HG03342 (cell line): ENCODE results near the gene DERA.
"Not testable (repeated sequence)": the region's sequence is repeated elsewhere in the genome, so short reads cannot be mapped to it uniquely, and the experiment has no call there.

Experiments used
- ATAC-seq: cut with Tn5 transposase; IDR thresholded peaks from one replicate; pipeline ENCODE4 v1.9.1; 2021; ENCODE audit warnings: mild to moderate bottlenecking, moderate library complexity; ENCODE audit not compliant: unreplicated experiment

DERA gene

GRCh38 chr12:15910864-15911721, at the start of gene DERA:
DERA (plus strand) TSS chr12:15911332; CDS start chr12:15911384, 52 bp downstream.
- ATAC-seq = peak; percentile 89

DNA sequence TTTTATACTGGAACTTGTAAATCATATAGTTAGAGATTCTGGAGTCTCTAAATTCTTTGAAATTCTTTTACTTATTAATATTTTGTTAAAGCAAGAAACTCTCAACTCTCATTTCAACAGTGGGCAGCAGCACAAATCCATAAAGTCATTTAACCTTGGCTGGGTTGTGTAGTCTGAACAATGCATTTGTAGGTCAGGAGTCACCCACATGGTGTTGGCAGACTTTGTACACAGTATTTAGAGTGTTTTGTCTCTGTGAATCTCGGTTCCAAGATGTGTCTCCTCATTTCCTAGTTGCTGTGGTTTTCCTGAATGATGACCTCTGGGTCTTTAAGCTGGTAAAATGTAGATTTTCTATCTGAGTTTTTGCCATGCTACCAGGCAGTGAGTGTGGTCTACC, 49.7 kb upstream of the DERA start:
- no peak for ATAC-seq

DNA sequence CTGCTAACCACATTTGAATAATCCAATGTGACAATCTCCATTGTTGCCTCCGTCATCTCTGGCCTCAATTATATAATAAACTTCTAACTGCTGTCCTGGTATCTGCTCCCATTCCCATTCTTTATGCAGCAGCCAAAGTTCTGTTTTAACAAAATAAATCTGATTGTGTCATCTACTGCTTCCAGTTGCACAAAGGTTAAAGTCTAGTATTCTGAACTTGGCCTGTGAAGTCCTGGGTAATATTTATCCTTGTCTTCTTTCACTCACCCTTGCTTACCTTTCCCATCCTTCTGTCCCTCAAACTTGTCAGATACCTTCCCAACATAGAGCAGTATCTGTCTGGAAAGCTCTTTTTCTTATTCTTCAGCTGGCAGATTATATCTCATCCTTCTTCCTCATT, 48.3 kb upstream of the DERA start:
- no peak for ATAC-seq

DNA sequence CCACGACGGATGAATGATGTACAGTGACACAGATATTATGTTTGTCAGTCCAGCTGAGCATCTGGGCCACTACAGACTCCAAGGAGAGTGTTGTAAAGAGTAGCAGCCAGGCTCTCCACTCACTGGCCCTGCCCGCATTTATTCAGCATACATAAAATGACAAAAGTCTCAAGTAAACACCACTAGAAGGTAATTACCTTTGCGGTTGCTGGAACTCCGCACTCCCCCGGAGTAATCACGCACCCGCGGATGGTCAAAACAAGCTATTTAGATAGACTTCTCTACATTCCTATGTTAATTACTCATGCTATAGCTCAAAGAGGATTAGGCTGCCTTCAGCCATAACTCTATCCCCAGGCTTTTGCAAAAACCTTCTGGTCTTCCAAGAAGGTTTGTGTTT, 47.8 kb upstream of the DERA start:
- no peak for ATAC-seq

DNA sequence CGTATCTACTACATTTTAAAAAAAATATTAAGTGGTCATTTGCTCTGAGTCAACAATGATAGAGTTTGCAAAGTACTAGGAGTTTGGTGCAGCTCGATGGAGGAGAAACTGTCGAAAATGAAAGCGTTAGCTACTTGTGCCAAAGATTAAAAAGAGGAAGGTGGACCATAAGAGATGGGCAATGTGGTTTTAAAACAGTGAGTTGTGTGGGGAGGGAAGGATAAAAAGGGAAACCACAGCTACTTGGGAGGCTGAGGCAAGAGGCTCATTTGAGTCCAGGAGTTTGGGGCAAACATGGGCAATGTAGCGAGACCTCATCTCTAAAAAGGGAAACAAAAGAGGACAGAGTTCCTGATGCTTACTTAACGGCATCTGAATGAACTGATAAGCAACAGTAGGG, 47.1 kb upstream of the DERA start:
- peak; percentile 95 for ATAC-seq

GRCh38 chr12:15868186-15868585, 42.9 kb upstream of the DERA start:
- no peak for ATAC-seq

- no peak for ATAC-seq
These were observed 37.6 kb upstream of the DERA start for GRCh38 chr12:15873556-15873955.

DNA sequence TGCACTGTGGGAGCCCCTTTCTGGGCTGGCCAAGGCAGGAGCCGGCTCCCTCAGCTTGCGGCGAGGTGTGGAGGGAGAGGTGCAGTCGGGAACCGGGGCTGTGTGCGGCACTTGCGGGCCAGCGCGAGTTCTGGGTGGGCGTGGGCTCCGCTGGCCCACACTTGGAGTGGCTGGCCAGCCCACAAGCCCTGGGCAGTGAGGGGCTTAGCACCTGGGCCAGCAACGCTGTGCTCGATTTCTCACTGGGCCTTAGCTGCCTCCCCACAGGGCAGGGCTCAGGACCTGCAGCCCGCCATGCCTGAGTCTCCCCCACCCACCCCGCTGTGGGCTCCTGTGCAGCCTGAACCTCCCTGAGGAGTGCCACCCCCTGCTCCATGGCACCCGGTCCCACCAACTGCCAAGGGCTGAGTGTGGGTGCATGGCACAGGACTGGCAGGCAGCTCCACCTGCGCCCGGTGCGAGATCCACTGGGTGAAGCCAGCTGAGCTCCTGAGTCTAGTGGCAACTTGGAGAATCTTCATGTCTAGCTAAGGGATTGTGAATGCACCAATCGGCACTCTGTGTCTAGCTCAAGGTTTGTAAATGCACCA, 36.5 kb upstream of the DERA start:
- not testable (repeated sequence) for ATAC-seq

DNA sequence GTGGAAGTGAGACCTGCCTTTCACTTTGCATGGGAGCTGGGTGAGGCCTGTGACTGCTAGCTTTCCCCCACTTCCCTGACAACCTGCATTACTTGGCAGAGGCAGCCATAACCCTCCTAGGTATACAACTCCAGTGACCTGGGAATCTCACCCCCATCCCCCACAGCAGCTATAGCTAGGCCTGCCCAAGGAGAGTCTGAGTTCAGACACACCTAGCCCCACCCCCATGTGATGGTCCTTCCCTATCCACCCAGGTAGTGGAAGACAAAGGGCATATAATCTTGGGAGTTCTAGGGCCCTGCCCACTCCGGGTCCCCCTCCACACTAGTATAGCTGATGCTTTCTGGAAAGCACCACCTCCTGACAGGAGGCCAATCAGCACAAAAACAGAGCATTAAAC, 35.3 kb upstream of the DERA start:
- ATAC-seq = no peak

GRCh38 chr12:15879413-15879812, 31.7 kb upstream of the DERA start:
- ATAC-seq = no peak

DNA sequence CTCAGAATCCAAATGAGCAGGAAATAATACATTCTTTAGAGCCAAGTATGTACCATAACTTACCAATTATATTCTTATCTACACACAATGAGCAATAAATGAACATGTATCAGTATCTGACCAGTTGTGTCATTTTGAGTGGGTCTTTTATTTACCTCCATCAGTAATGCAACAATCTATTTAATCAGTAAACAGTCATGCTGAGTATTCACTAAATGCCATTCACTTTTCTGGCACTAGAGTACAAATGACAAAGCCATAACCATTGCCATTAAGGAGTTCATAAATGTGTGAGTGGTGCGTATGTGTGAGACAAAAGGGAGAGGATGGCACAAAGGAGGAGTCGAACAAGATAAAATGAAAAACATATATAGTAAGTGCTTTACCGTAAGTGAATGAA, 30.4 kb upstream of the DERA start:
- no peak for ATAC-seq

DNA sequence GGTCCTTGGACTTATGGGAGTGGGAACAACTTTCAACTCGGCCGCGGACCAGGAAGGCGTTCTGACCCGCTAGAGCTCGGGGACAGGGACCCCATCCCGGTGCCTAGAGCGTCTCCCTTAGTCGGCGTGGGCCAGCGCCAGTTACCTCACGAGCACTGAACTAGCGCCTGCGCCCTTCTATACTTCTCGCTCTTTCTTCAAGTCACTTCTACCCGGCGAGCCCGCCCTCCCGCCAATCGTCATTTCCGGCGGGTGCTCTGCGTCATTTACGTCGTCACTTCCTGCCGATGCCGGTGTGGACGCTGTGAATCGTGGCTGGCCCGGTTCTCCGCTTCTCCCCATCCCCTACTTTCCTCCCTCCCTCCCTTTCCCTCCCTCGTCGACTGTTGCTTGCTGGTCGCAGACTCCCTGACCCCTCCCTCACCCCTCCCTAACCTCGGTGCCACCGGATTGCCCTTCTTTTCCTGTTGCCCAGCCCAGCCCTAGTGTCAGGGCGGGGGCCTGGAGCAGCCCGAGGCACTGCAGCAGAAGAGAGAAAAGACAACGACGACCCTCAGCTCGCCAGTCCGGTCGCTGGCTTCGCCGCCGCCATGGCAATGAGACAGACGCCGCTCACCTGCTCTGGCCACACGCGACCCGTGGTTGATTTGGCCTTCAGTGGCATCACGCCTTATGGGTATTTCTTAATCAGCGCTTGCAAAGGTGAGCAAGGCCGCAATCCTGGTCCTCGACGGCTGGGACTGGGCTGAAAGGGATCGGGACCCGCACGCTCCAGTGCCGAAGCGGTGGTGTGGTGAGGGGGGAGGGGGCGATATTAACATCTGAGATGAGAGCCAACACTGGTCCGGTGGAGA, 28.8 kb upstream of the DERA start, which contains the start of gene STRAP:
Gene STRAP (plus strand): TSS at position 270 of the 854 bp plus-strand sequence. CDS start 321 bp downstream, at position 591.
- peak; percentile 97 for ATAC-seq

GRCh38 chr12:15883536-15883935, 27.6 kb upstream of the DERA start:
- no peak for ATAC-seq

GRCh38 chr12:15886372-15887042, 24.6 kb upstream of the DERA start:
- ATAC-seq = no peak

- ATAC-seq = no peak
These were observed 23.9 kb upstream of the DERA start for GRCh38 chr12:15887043-15887817.

- ATAC-seq = no peak
These were observed 18.4 kb upstream of the DERA start for GRCh38 chr12:15892645-15893259.

DNA sequence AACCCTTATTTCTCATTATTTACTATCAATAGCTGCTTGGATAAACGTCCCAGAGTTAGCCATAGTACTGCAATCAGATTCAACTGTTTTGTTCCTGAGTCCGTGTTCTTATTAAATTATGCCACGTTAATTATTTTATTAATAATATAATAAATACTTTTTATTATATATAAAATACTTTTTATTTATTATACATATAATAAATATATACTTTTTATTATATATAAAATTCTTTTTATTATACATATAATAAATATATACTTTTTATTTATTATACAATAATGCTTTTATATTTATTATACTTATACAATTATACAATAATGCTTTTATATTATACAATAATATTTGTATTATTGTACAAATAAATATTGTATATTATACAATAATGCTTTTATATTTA, 17.9 kb upstream of the DERA start:
- no peak for ATAC-seq

DNA sequence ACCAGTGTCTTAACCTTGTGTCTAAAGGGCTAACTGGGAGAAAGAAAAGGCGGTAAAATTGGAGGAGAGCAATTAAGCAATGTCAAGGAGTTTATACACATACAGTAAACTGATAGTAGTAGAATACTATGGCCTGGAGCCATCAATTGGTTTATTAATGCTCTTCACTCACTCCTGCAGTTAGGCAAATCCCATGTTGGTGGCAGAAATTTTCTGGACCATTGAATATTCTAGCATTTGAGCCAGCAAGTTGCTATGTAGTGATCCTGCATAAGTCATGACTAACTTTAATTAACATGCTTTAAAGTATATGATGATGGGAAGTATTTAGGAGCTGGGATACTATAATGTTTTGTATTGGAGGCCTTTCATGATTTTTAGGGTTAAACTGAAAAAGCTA, 14.3 kb upstream of the DERA start:
- ATAC-seq = no peak

DNA sequence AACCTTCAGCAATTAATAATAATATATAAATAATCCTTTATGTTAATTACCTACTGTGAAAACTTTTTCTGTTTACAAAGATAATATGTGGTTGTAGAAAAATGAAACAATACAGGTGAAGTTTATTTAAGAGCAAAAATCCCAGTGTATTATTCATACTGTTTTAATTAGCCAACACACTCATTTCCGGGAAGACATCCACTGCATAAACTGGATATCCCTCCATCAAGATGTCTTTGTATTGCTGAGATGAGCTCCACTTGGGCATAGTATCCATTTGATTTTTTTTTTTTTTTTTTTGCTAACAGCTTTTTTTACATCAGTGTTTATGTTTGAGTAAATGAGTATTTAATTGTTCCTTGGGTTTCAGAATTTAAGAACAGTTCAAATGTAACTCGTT, 13.7 kb upstream of the DERA start:
- ATAC-seq = no peak
